ENCODE data around the gene NIP7. TPM values are rescaled to one million over a fixed set of nuclear protein-coding genes. Genes with fewer than 3 reads are reported as not detected.

Gene NIP7
- total and polyA plus RNA-seq, 2 experiments from 2014 or later, result 30.4 to 47.4 TPM

GRCh38 chr16:69330286-69331109 is 9.1 kb upstream of the NIP7 start, which contains the start of gene PDF:
TSS of gene PDF (minus strand) at chr16:69330588. CDS start at chr16:69330570, 18 bp downstream.
- H3K4me3 ChIP-seq, result peak within 1 kb of the TSS; percentile 90
- H3K4me1 ChIP-seq (ENCODE audit: insufficient read depth), result peaks cover 21% of the 10 kb centered on the region
- Mint-ChIP-seq H3K27ac (peak within 1 kb of the TSS; percentile 95), H3K27me3 (ENCODE audit: insufficient read depth, low read depth, poor library complexity) (peaks cover 20% of the 10 kb centered on the region), H3K4me1 (peaks cover 18% of the 10 kb centered on the region), H3K4me3 (peak within 1 kb of the TSS; percentile 90), H3K9me3 (0 out of 3 replicates have a peak, but pooled peaks cover 4% of the 10 kb centered on the region), H3K36me3 (ENCODE audit: low read depth) (peaks cover 81% of the 10 kb centered on the region)
- H3K27me3 ChIP-seq (ENCODE audit: insufficient read depth), result no peaks in the 10 kb centered on the region
- peak within 1 kb of the TSS; percentile 80; the same call in 1 of the 2 replicates for H2AFZ ChIP-seq
- ATAC-seq, result peak; percentile 90
- peaks cover 41% of the 10 kb centered on the region for H4K20me1 ChIP-seq (replicated peaks; ENCODE audit: insufficient read depth)
- peaks cover 63% of the 10 kb centered on the region for H3K79me2 ChIP-seq (replicated peaks; ENCODE audit: insufficient read depth)
- H3F3A ChIP-seq (replicated peaks; ENCODE audit: low read depth), result peaks cover 41% of the 10 kb centered on the region
- peak within 1 kb of the TSS; percentile 99 for H3K27ac ChIP-seq (ENCODE audit: low read depth)
- TF ChIP-seq EZH2 (IDR thresholded peaks at IDR 0.05; ENCODE audit: low read depth, unreplicated experiment) (no peak), ETS1 (IDR thresholded peaks at IDR 0.05) (peak; percentile 73), ZNF462 (CRISPR knock-in tag; IDR thresholded peaks at IDR 0.05) (no peak), POLR2AphosphoS5 (IDR thresholded peaks at IDR 0.05; ENCODE audit: low read depth) (peak; percentile 96), ZNF331 (CRISPR knock-in tag; IDR thresholded peaks at IDR 0.05; ENCODE audit: low read depth) (no peak)
- peak; percentile 98 for DNase-seq (ENCODE audit: low spot score)
- H3K4me2 ChIP-seq, result peak within 1 kb of the TSS; percentile 95
- no peaks in the 10 kb centered on the region for H3K9me2 ChIP-seq (ENCODE audit: insufficient read depth)
- H3K36me3 ChIP-seq (ENCODE audit: insufficient read depth), result peaks cover 27% of the 10 kb centered on the region
